GM23338 (cell line): Measurements from ENCODE around the gene MED17. TPM values are rescaled to one million over a fixed set of nuclear protein-coding genes. Genes with fewer than 3 reads are reported as not detected.

Experiments
- ATAC-seq: fragments of 200-7000 bp; cut with Tn5 transposase; 3 replicates; pipeline ENCODE4 v1.9.1; 2020
- DNase-seq: peaks from one replicate; pipeline ENCODE4 v3.0.0-alpha.2; 2015; ENCODE audit warnings: low spot score
- H2AFZ ChIP-seq: fragments of 200-600 bp; sonication (generic); 2 replicates; pipeline ENCODE4 v1.8.0; 2016; ENCODE audit warnings: antibody characterized with exemption, mild to moderate bottlenecking, moderate library complexity
- H3F3A ChIP-seq: fragments of 200-600 bp; sonication (generic); replicated peaks from 2 replicates; pipeline ENCODE4 v1.8.0; 2017; ENCODE audit warnings: antibody characterized with exemption, mixed run types, low read depth
- H3K27ac ChIP-seq: fragments of 200-600 bp; sonication (generic); 2 replicates; pipeline ENCODE4 v1.6.1; 2016; ENCODE audit warnings: low read depth
- H3K27me3 ChIP-seq: fragments of 200-600 bp; sonication (generic); 2 replicates; pipeline ENCODE4 v1.8.0; 2016; ENCODE audit warnings: mild to moderate bottlenecking, mixed run types, moderate library complexity; ENCODE audit not compliant: insufficient read depth
- H3K36me3 ChIP-seq: fragments of 200-600 bp; sonication (generic); 2 replicates; pipeline ENCODE4 v1.8.0; 2016; ENCODE audit warnings: mild to moderate bottlenecking; ENCODE audit not compliant: insufficient read depth
- H3K4me1 ChIP-seq: fragments of 200-600 bp; sonication (generic); 2 replicates; pipeline ENCODE4 v1.8.0; 2016; ENCODE audit warnings: mild to moderate bottlenecking, moderate library complexity; ENCODE audit not compliant: insufficient read depth
- H3K4me2 ChIP-seq: fragments of 200-600 bp; sonication (generic); 2 replicates; pipeline ENCODE4 v1.7.1; 2017; ENCODE audit warnings: mixed run types
- H3K4me3 ChIP-seq: fragments of 200-600 bp; sonication (generic); 2 replicates; pipeline ENCODE4 v1.6.1; 2016; ENCODE audit warnings: mixed run types
- H3K79me2 ChIP-seq: fragments of 200-600 bp; sonication (generic); replicated peaks from 2 replicates; pipeline ENCODE4 v1.8.0; 2017; ENCODE audit warnings: mild to moderate bottlenecking; ENCODE audit not compliant: insufficient read depth
- H3K9me2 ChIP-seq: fragments of 200-600 bp; sonication (generic); 2 replicates; pipeline ENCODE4 v1.8.0; 2017; ENCODE audit not compliant: insufficient read depth
- H4K20me1 ChIP-seq: fragments of 200-600 bp; sonication (generic); replicated peaks from 2 replicates; pipeline ENCODE4 v1.8.0; 2017; ENCODE audit warnings: mild to moderate bottlenecking; ENCODE audit not compliant: insufficient read depth
- H3K27ac Mint-ChIP-seq: 2 replicates; pipeline ENCODE4 v1.8.0; 2020; ENCODE audit warnings: inconsistent platforms, mild to moderate bottlenecking, moderate library complexity, mixed read lengths
- H3K27me3 Mint-ChIP-seq: 3 replicates; pipeline ENCODE4 v1.8.0; 2022; ENCODE audit warnings: low read depth, mild to moderate bottlenecking, moderate library complexity, mixed read lengths, inconsistent platforms; ENCODE audit not compliant: insufficient read depth, poor library complexity
- H3K36me3 Mint-ChIP-seq: 3 replicates; pipeline ENCODE4 v1.8.0; 2021; ENCODE audit warnings: low read depth, mild to moderate bottlenecking, inconsistent platforms, moderate library complexity, mixed read lengths
- H3K4me1 Mint-ChIP-seq: 3 replicates; pipeline ENCODE4 v1.8.0; 2020; ENCODE audit warnings: mild to moderate bottlenecking, inconsistent platforms, mixed read lengths
- H3K4me3 Mint-ChIP-seq: 3 replicates; pipeline ENCODE4 v1.8.0; 2021; ENCODE audit warnings: moderate library complexity, mild to moderate bottlenecking, inconsistent platforms, mixed read lengths
- H3K9me3 Mint-ChIP-seq: 3 replicates; pipeline ENCODE4 v1.8.0; 2020; ENCODE audit warnings: moderate library complexity, mild to moderate bottlenecking, inconsistent platforms, mixed read lengths
- CREB1 ChIP-seq: fragments of 250-450 bp; sonication (Bioruptor Pico); IDR thresholded peaks from 2 replicates; pipeline ENCODE4 v1.5.0; 2020; ENCODE audit warnings: low read depth, mild to moderate bottlenecking, moderate library complexity
- CTCF ChIP-seq, 2 experiments: fragments of 200-600 bp in 1 of 2; sonication (generic) in 1 of 2; conservative IDR thresholded peaks; 2 replicates each; pipeline versions ENCODE4 v1.5.1 to v1.6.1; 2016 to 2017; ENCODE audit warnings: antibody characterized with exemption in 2 of 2, low read depth in 2 of 2, mild to moderate bottlenecking in 2 of 2, moderate library complexity in 1 of 2
- ETS1 ChIP-seq: IDR thresholded peaks from 2 replicates; pipeline ENCODE4 v1.6.1; 2016; ENCODE audit warnings: antibody characterized with exemption
- NANOG ChIP-seq: IDR thresholded peaks from 2 replicates; pipeline ENCODE4 v1.6.1; 2016; ENCODE audit warnings: antibody characterized with exemption, borderline replicate concordance
- POLR2AphosphoS5 ChIP-seq: IDR thresholded peaks from 2 replicates; pipeline ENCODE4 v1.6.1; 2016; ENCODE audit warnings: antibody characterized with exemption, low read depth
- long read RNA-seq: library from polyadenylated mRNA; unstranded; transcript quantifications from one replicate; pipeline ENCODE4 v2.0.0, GENCODE V29; 2020; ENCODE audit not compliant: unreplicated experiment
- polyA plus RNA-seq: library from polyadenylated mRNA; unstranded; fragments of >200 nt; fragmentation: Nextera tagmentation; extraction: Ambion mirVana; gene quantifications from 2 replicates; pipeline ENCODE4 v1.2.1, GENCODE V29; 2016
- total RNA-seq: library from RNA; depleted of rRNA; stranded (reverse); fragments of >200 nt; shearing (Covaris generic); gene quantifications from 2 replicates; pipeline ENCODE4 v1.2.3, GENCODE V29; 2014; rRNA removed
- TF ChIP-seq, protein P1 (sequence below): IDR thresholded peaks from one replicate; pipeline ENCODE4 v1.6.1; 2018; ENCODE audit warnings: antibody characterized with exemption; ENCODE audit not compliant: unreplicated experiment

Gene MED17, protein sequence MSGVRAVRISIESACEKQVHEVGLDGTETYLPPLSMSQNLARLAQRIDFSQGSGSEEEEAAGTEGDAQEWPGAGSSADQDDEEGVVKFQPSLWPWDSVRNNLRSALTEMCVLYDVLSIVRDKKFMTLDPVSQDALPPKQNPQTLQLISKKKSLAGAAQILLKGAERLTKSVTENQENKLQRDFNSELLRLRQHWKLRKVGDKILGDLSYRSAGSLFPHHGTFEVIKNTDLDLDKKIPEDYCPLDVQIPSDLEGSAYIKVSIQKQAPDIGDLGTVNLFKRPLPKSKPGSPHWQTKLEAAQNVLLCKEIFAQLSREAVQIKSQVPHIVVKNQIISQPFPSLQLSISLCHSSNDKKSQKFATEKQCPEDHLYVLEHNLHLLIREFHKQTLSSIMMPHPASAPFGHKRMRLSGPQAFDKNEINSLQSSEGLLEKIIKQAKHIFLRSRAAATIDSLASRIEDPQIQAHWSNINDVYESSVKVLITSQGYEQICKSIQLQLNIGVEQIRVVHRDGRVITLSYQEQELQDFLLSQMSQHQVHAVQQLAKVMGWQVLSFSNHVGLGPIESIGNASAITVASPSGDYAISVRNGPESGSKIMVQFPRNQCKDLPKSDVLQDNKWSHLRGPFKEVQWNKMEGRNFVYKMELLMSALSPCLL
- 31.2 and 36.9 TPM in 2 replicates for total RNA-seq
- 17.4 and 19.1 TPM in 2 replicates for polyA plus RNA-seq
- long read RNA-seq, full-length matches to known transcripts: 13 of 18 reads
- long read RNA-seq, partial matches to known transcripts: 1 of 18 reads
- long read RNA-seq, other reads (novel, unspliced or antisense): 4 of 18 reads

- H3K4me3 ChIP-seq: peak within 1 kb of the TSS; percentile 93
- H3K9me2 ChIP-seq: no peaks in the 10 kb centered on the region
- TF ChIP-seq CREB1 (CRISPR knock-in tag): 0 out of 2 replicates have a peak, but pooled peaks have one; percentile 74
- no peak for TF ChIP-seq NANOG
- TF ChIP-seq ETS1: no peak; the same call in 1 of the 2 replicates
- TF ChIP-seq, protein P1, sequence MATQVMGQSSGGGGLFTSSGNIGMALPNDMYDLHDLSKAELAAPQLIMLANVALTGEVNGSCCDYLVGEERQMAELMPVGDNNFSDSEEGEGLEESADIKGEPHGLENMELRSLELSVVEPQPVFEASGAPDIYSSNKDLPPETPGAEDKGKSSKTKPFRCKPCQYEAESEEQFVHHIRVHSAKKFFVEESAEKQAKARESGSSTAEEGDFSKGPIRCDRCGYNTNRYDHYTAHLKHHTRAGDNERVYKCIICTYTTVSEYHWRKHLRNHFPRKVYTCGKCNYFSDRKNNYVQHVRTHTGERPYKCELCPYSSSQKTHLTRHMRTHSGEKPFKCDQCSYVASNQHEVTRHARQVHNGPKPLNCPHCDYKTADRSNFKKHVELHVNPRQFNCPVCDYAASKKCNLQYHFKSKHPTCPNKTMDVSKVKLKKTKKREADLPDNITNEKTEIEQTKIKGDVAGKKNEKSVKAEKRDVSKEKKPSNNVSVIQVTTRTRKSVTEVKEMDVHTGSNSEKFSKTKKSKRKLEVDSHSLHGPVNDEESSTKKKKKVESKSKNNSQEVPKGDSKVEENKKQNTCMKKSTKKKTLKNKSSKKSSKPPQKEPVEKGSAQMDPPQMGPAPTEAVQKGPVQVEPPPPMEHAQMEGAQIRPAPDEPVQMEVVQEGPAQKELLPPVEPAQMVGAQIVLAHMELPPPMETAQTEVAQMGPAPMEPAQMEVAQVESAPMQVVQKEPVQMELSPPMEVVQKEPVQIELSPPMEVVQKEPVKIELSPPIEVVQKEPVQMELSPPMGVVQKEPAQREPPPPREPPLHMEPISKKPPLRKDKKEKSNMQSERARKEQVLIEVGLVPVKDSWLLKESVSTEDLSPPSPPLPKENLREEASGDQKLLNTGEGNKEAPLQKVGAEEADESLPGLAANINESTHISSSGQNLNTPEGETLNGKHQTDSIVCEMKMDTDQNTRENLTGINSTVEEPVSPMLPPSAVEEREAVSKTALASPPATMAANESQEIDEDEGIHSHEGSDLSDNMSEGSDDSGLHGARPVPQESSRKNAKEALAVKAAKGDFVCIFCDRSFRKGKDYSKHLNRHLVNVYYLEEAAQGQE: peak; percentile 4
- peak; percentile 98 for TF ChIP-seq POLR2AphosphoS5
- TF ChIP-seq CTCF (conservative IDR thresholded peaks at IDR 0.05; ENCODE audit: low read depth in 2 of 2): peak; percentile 29 to 31; a peak in 3 of 4 replicates
- Mint-ChIP-seq H3K4me3 (peak within 1 kb of the TSS; percentile 92), H3K9me3 (peaks cover 5% of the 10 kb centered on the region; the same call in 1 of the 3 replicates), H3K27ac (peak within 1 kb of the TSS; percentile 93), H3K36me3 (peaks cover 46% of the 10 kb centered on the region), H3K27me3 (peaks cover 4% of the 10 kb centered on the region), H3K4me1 (peaks cover 20% of the 10 kb centered on the region)
- ATAC-seq (peak; percentile 97), DNase-seq (peak; percentile 98)
- peaks cover 16% of the 10 kb centered on the region for H3K4me1 ChIP-seq
- H3F3A ChIP-seq: no peaks in the 10 kb centered on the region
- peaks cover 57% of the 10 kb centered on the region for H3K79me2 ChIP-seq
- H2AFZ ChIP-seq: peak within 1 kb of the TSS; percentile 35; the same call in 1 of the 2 replicates
- no peaks in the 10 kb centered on the region for H3K27me3 ChIP-seq
- peaks cover 18% of the 10 kb centered on the region; the same call in 1 of the 2 replicates for H3K36me3 ChIP-seq
- peak within 1 kb of the TSS; percentile 97 for H3K4me2 ChIP-seq
- H4K20me1 ChIP-seq: peaks cover 40% of the 10 kb centered on the region
- peak within 1 kb of the TSS; percentile 96 for H3K27ac ChIP-seq
Observed at GRCh38 chr11:93784145-93784934, at the start of gene MED17. TSS of gene MED17 (plus strand) at chr11:93784282. CDS start at chr11:93784514, 232 bp downstream.
